Measurements from ENCODE around the gene WNK2. TPM values are rescaled to one million over a fixed set of nuclear protein-coding genes. Genes with fewer than 3 reads are reported as not detected.

The WNK2 gene
- total RNA-seq, 4 donors from 2014 or later, result 6.2 to 31.9 (median 18.9) TPM

DNA sequence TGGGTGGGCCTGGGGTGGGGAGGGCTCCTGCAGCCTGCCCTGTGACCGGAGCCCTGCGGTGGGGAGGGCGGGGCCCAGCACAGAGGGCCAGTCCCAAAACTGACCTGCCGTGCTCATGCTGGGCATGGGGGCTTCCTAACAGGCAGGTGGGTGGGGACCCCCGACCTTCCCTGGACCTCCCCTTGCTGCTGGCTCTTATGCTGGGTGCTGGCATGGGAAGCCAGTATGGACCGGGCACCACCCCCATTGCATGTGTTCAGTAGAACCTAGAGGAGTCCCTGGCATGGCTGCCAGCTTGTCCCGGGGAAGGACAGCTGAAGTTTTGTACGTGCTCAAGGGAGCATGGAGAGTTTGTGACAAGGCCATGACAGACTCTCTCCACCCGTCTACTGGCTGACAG is 37.1 kb downstream of the WNK2 start:
- intact Hi-C loops (cut with DNase I; ENCODE audit: low total_unique reads), result no loop called here
- no peaks in the 10 kb centered on the region for H3K27me3 ChIP-seq
- no peak overlapping the region for H3K4me3 ChIP-seq
- no peak for DNase-seq
- no peak overlapping the region for H3K27ac ChIP-seq
- no peaks in the 10 kb centered on the region for H3K9me3 ChIP-seq
- no peaks in the 10 kb centered on the region for H3K36me3 ChIP-seq
- H3K4me1 ChIP-seq, result peaks cover 0 to 4% of the 10 kb centered on the region in 2 donors
- TF ChIP-seq, protein P1, sequence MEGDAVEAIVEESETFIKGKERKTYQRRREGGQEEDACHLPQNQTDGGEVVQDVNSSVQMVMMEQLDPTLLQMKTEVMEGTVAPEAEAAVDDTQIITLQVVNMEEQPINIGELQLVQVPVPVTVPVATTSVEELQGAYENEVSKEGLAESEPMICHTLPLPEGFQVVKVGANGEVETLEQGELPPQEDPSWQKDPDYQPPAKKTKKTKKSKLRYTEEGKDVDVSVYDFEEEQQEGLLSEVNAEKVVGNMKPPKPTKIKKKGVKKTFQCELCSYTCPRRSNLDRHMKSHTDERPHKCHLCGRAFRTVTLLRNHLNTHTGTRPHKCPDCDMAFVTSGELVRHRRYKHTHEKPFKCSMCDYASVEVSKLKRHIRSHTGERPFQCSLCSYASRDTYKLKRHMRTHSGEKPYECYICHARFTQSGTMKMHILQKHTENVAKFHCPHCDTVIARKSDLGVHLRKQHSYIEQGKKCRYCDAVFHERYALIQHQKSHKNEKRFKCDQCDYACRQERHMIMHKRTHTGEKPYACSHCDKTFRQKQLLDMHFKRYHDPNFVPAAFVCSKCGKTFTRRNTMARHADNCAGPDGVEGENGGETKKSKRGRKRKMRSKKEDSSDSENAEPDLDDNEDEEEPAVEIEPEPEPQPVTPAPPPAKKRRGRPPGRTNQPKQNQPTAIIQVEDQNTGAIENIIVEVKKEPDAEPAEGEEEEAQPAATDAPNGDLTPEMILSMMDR (IDR thresholded peaks at IDR 0.05), result no peak
- no peak for TF ChIP-seq POLR2A (IDR thresholded peaks at IDR 0.05)

DNA sequence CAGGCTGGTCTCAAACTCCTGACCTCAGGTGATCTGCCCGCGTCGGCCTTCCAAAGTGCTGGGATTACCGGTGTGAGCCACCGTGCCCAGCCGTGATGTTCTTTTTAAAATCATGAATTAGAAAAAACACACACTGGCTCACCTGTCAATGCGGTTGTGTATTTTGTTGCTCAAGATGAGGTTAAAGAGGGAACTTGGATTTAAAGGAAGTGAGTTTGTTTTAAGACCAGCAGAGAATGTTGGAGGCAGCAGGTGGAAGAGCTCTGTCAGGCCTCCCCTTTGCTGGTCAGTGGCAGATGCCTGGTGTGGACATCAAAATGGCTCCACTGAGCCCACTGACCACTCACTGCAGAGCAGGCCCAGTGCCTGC is 38.9 kb downstream of the WNK2 start:
- no peaks in the 10 kb centered on the region for H3K9me3 ChIP-seq
- DNase-seq, result no peak
- H3K27ac ChIP-seq, result no peak overlapping the region
- peaks cover 0 to 4% of the 10 kb centered on the region in 2 donors for H3K4me1 ChIP-seq
- no peak overlapping the region for H3K4me3 ChIP-seq
- no peak for TF ChIP-seq POLR2A (IDR thresholded peaks at IDR 0.05)
- TF ChIP-seq, protein P1 (IDR thresholded peaks at IDR 0.05), result no peak
- intact Hi-C loops (cut with DNase I; ENCODE audit: low total_unique reads), result no loop called here
- H3K27me3 ChIP-seq, result no peaks in the 10 kb centered on the region
- no peaks in the 10 kb centered on the region for H3K36me3 ChIP-seq

DNA sequence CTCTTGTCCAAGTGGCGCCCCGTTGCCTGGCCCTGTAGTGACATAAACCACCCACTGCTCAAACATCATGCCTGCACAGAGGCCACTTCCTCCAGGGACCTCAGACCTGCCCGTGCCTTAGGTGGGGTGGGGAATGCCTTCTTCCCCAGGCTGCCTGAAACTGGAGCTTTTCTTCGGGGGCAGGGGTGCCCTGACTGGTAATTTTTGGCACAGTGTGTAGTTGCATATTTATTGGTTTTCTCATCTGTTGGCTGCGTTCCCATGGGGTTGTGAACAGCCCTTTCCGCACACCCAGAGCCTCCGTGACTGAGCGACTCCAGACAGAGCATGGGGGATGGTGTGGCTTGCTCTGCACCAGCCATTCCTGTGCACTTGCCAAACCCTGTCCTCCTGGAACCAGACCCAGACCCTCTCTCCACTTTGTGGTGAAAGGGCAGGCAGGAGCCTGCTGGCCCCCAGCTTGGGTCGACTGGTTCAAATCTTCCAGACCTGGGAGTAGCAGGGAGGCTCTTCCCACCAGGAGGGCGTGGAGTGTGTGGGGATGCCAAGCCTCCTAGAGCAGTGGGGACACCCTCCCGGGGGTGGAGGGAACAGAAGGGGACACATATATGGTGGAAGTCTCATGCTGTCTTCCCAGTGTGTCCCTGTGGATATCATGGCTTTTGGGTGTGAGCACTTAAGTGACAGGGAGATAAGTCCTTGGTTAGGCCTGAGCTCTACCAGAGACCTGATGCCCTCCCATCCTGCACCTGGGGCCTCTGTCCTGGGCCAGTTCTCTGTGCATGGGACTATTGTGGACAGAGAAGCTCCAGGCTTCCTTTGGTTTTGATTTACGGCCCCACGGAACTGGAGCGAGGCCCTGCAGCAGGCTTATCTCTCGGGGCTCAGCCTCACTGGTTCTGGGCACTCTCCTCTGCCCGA is 39.6 kb downstream of the WNK2 start:
- H3K9me3 ChIP-seq, result no peaks in the 10 kb centered on the region
- no peak overlapping the region for H3K4me3 ChIP-seq
- DNase-seq, result no peak
- no peaks in the 10 kb centered on the region for H3K36me3 ChIP-seq
- TF ChIP-seq, protein P1 (IDR thresholded peaks at IDR 0.05), result no peak
- TF ChIP-seq POLR2A (IDR thresholded peaks at IDR 0.05), result no peak
- peaks cover 0 to 4% of the 10 kb centered on the region in 2 donors for H3K4me1 ChIP-seq
- H3K27ac ChIP-seq, result no peak overlapping the region
- H3K27me3 ChIP-seq, result no peaks in the 10 kb centered on the region
- intact Hi-C loops (cut with DNase I; ENCODE audit: low total_unique reads), result no loop called here

DNA sequence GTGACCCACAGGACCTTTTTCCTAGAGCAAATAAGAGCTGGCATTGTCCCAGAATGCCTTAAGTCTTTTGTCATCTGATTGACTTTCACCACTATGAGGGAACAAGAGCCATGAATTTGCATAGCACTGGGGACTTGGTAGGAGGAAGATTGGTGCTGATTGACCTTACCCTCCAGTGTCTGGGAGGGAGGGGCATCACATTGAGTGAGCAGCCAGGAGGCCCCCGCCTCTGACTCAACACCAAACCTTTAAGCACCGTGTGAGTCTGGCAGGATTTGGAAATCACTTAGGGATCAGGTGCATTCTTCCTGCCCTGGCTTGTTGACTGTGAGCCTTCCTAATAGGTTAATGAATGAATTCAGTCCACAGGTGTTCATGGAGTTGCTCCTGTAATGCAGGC is 40.7 kb downstream of the WNK2 start:
- H3K36me3 ChIP-seq, result no peaks in the 10 kb centered on the region
- intact Hi-C loops (cut with DNase I; ENCODE audit: low total_unique reads), result no loop called here
- no peak for DNase-seq
- no peak overlapping the region for H3K27ac ChIP-seq
- TF ChIP-seq POLR2A (IDR thresholded peaks at IDR 0.05), result no peak
- TF ChIP-seq, protein P1 (IDR thresholded peaks at IDR 0.05), result no peak
- H3K27me3 ChIP-seq, result no peaks in the 10 kb centered on the region
- H3K4me3 ChIP-seq, result no peak overlapping the region
- H3K9me3 ChIP-seq, result no peaks in the 10 kb centered on the region
- peaks cover 0 to 4% of the 10 kb centered on the region in 2 donors for H3K4me1 ChIP-seq

DNA sequence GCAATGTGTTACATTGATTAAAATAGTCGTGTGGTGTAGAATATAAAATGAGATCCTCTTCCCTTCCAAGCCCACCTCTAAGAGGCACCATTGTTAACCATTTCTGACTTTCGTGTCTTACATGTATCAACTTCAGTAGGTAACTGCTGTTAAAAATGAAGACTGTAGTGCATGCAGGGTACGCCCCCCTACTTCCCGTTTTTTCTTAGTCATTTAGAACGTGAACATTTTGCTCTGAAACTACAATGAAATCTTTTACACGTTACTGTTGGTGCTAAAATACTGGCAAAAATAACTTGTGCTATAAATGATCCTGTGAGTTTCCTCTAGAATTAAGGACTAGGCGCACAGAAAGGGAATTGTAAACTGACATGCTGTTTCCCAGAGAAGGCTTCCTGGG is 41.5 kb downstream of the WNK2 start:
- intact Hi-C loops (cut with DNase I; ENCODE audit: low total_unique reads), result no loop called here
- Histone ChIP-seq H3K36me3 (no peaks in the 10 kb centered on the region), H3K4me3 (no peak overlapping the region), H3K9me3 (no peaks in the 10 kb centered on the region), H3K27ac (no peak overlapping the region), H3K27me3 (no peaks in the 10 kb centered on the region), H3K4me1 (peaks cover 0 to 4% of the 10 kb centered on the region in 2 donors)
- no peak for DNase-seq
- TF ChIP-seq, protein P1 (IDR thresholded peaks at IDR 0.05), result no peak
- no peak for TF ChIP-seq POLR2A (IDR thresholded peaks at IDR 0.05)
